HUES64 (cell line): ENCODE measurements around the gene ARHGEF18.

Experiments
- H3K27ac ChIP-seq: 2 replicates; pipeline ENCODE4 v1.7.0; 2013; ENCODE audit warnings: low read depth, low read length, inconsistent platforms
- H3K27me3 ChIP-seq: 2 replicates; pipeline ENCODE4 v1.6.1; 2013; ENCODE audit warnings: mild to moderate bottlenecking, low read length; ENCODE audit not compliant: insufficient read depth
- H3K36me3 ChIP-seq: 2 replicates; pipeline ENCODE4 v1.6.1; 2013; ENCODE audit warnings: mild to moderate bottlenecking, low read length; ENCODE audit not compliant: insufficient read depth
- H3K4me1 ChIP-seq: 2 replicates; pipeline ENCODE4 v1.6.1; 2013; ENCODE audit warnings: mild to moderate bottlenecking, low read length, moderate library complexity; ENCODE audit not compliant: insufficient read depth
- H3K4me3 ChIP-seq: 2 replicates; pipeline ENCODE4 v1.5.1; 2013; ENCODE audit warnings: mild to moderate bottlenecking, low read length, moderate library complexity
- H3K9ac ChIP-seq: 2 replicates; pipeline ENCODE4 v1.6.1; 2013; ENCODE audit warnings: mild to moderate bottlenecking, low read depth, low read length
- H3K9me3 ChIP-seq: 2 replicates; pipeline ENCODE4 v1.6.1; 2013; ENCODE audit warnings: low read depth, low read length; ENCODE audit not compliant: insufficient read depth
- WGBS: fragments of 150-250, 120-280 bp; methylation state at CpG from one replicate; pipeline ENCODE4 v1.1.7; 2013; ENCODE audit warnings: missing lambda C conversion rate; 5-methylcytosine and 5-hydroxymethylcytosine counted together

ARHGEF18 gene

DNA sequence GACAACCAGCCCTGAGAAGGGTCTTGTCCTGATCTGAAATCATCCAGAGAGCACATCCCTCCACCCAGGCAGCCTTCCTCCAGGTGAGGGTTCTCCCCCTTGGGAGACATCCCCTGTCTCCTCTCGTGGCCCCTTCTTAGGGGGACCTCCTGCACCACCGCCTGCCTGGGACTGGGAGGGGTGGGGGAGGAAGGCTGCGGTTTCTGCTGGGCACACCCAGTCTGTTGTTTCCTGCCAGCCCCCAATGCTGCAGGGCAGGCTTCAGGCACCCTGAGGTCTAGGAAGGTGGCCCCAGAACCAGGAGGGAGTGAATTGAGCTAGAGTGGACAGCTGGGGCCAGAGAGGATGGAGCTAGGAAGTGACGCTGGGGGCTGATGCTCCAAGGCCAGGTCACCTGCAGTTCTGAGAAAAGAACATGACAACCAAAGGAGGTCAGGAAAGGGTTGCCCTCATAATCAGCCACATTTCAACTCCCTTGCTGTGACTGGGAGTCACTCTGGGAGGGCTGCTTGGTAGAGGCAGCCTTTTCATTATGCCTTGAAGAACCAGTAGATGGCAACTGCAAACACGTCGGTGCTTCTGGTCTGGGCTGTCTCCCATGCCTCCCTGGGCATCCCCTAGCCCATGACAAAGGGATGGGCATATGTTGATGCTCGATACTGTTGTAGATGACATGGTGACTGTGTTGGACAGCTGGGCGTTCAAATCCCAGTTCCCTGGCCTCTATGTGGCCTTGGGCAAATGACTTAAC lies 1.4 kb downstream of the ARHGEF18 start:
- H3K36me3 ChIP-seq: no peaks in the 10 kb centered on the region
- WGBS: 83% methylated on average over 8 of the region's 8 CpGs
- no peak overlapping the region for H3K9ac ChIP-seq
- H3K4me1 ChIP-seq: no peaks in the 10 kb centered on the region
- no peak overlapping the region for H3K27ac ChIP-seq
- H3K27me3 ChIP-seq: no peaks in the 10 kb centered on the region
- H3K9me3 ChIP-seq: 0 out of 2 replicates have a peak, but pooled peaks cover 5% of the 10 kb centered on the region
- H3K4me3 ChIP-seq: no peak overlapping the region

DNA sequence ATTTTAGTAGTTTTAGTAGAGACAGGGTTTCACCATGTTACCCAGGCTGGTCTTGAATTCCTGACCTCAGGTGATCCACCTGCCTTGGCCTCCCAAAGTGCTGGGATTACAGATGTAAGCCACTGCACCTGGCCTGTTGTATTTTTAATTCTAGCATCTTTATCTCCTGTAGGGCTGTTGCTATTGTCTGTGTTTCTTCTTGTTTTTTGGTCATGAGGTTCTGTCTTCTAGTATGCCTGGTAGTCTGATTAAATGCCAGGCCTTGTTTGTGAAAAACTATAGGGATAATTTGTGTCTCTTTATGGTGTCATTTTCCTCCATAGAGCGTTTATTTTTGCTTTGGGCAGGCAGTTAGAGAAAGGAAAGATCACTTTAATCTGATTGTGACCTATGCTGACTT lies 3.1 kb downstream of the ARHGEF18 start:
- Histone ChIP-seq H3K36me3 (no peaks in the 10 kb centered on the region), H3K4me3 (no peak overlapping the region), H3K27me3 (no peaks in the 10 kb centered on the region), H3K27ac (no peak overlapping the region), H3K9me3 (0 out of 2 replicates have a peak, but pooled peaks cover 5% of the 10 kb centered on the region), H3K4me1 (no peaks in the 10 kb centered on the region), H3K9ac (no peak overlapping the region)
- WGBS: 72% methylated on average over 1 of the region's 1 CpG

DNA sequence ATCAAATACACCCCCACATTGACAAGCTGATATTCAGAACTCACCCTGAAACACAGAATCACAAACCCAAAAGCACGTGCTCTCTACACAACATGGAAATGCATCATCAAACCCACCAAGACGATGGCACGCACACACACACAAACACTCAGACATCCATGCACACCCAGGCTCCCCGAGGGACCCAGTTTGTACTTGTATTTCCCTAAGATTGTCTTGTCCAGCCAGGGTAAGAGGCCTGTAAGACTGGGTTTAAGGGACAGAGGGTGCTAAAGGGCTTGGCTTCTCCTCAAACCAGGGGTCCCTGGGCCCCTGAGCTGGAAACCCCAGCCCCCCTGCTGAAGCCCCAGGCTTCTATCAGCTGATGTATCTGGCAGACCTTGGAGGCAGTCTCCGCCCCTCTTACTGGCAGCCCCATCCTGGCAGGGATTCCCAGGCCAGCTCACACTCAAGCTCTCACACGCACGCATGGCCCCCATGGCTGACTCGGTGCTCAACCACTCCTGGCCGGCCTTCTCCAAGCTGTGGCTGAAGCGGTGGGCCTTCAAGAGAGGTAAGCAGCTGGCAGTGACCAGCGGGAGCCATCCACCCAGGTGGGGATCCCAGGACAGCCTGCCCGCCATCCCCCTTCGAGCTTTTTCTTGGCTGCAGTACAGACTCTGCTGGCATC lies 6.5 kb downstream of the ARHGEF18 start:
- Histone ChIP-seq H3K4me1 (no peaks in the 10 kb centered on the region), H3K36me3 (no peaks in the 10 kb centered on the region), H3K27me3 (no peaks in the 10 kb centered on the region), H3K4me3 (no peak overlapping the region), H3K27ac (no peak overlapping the region), H3K9ac (no peak overlapping the region), H3K9me3 (0 out of 2 replicates have a peak, but pooled peaks cover 5% of the 10 kb centered on the region)
- WGBS: 84% methylated on average over 13 of the region's 13 CpGs

DNA sequence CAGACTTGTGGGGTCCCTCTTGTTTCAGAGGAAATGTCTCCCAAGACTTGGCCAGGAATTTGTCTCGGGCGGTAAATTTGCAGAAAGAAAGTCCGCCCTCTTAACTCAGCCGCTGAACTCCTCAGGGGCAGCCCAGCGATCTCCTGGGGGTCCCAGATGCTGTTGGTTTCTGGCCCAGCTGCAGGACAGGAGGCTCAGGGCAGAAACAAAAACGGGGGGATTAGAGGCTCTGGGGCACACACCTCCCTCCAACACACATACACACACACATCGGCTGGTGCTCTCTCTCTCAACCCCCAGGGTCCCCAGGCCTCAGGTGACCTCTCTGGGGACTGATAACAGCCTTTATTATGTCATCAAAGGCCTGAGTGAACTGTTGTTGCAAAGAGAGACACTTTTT lies 7.1 kb downstream of the ARHGEF18 start:
- 86% methylated on average over 7 of the region's 7 CpGs for WGBS
- Histone ChIP-seq H3K27ac (no peak overlapping the region), H3K27me3 (no peaks in the 10 kb centered on the region), H3K4me1 (peaks cover 5% of the 10 kb centered on the region; the same call in 1 of the 2 replicates), H3K4me3 (no peak overlapping the region), H3K36me3 (no peaks in the 10 kb centered on the region), H3K9me3 (0 out of 2 replicates have a peak, but pooled peaks cover 5% of the 10 kb centered on the region), H3K9ac (no peak overlapping the region)

DNA sequence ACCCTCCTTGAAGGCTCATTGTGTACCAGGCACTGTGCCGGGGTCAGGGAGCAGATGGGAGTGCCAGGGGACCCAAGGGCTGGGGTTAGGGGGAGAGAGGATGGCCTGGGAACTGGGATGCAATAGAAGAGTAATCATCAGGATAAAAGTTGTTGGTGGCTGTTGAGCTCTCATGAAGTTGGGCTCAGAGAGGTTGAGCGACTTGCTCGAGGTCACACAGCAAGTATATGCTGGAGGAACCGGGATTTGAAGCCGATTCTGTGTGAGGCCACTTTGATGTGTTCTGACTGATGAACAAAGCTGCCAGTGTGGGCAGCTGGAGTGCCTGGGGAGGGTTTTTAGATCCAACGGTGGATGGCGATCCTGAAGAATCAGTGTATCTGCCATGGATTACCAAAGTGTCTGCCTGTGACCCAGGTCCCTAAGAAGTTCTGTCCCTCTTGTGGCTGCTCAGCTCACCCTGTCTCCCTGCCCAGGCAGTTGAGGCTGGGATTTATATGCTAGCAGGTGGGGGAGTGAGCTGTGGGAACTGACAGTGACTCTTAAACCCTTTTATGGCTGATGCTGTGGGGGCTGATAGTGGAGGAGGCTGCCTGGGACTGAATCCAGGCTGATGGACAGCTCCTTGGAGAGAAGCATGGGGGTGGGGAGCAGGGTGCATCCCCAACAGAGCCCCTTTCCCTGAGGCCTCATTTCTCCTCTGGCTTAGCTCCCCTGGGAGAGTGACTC lies 8.3 kb downstream of the ARHGEF18 start:
- peaks cover 6% of the 10 kb centered on the region; the same call in 1 of the 2 replicates for H3K4me1 ChIP-seq
- H3K36me3 ChIP-seq: no peaks in the 10 kb centered on the region
- H3K9me3 ChIP-seq: 0 out of 2 replicates have a peak, but pooled peaks cover 2% of the 10 kb centered on the region
- no peak overlapping the region for H3K4me3 ChIP-seq
- no peaks in the 10 kb centered on the region for H3K27me3 ChIP-seq
- no peak overlapping the region for H3K9ac ChIP-seq
- H3K27ac ChIP-seq: no peak overlapping the region
- 91% methylated on average over 7 of the region's 7 CpGs for WGBS

DNA sequence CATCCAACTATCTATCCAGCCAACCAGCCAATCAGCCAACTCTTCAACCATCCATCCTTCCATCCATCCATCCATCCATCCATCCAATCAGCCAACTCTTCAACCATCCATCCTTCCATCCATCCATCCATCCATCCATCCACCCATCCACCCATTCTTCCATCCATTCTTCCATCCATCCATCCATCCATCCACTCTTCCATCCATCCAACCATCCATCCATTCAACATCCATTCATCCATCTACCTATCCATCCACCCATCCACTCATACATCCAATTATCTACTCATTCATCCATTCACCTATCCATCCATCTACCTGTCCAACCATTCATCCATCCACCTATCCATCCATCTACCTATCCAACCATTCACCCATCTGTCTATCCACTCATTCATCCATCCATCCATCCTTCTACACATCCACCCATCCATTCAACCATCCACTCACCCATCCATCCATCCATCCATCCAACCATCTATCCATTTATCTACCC lies 9.4 kb downstream of the ARHGEF18 start:
- no peaks in the 10 kb centered on the region for H3K36me3 ChIP-seq
- peaks cover 6% of the 10 kb centered on the region; the same call in 1 of the 2 replicates for H3K4me1 ChIP-seq
- H3K27me3 ChIP-seq: peaks cover 6% of the 10 kb centered on the region; the same call in 1 of the 2 replicates
- no peak overlapping the region for H3K9ac ChIP-seq
- H3K9me3 ChIP-seq: no peaks in the 10 kb centered on the region
- H3K4me3 ChIP-seq: no peak overlapping the region
- H3K27ac ChIP-seq: no peak overlapping the region

DNA sequence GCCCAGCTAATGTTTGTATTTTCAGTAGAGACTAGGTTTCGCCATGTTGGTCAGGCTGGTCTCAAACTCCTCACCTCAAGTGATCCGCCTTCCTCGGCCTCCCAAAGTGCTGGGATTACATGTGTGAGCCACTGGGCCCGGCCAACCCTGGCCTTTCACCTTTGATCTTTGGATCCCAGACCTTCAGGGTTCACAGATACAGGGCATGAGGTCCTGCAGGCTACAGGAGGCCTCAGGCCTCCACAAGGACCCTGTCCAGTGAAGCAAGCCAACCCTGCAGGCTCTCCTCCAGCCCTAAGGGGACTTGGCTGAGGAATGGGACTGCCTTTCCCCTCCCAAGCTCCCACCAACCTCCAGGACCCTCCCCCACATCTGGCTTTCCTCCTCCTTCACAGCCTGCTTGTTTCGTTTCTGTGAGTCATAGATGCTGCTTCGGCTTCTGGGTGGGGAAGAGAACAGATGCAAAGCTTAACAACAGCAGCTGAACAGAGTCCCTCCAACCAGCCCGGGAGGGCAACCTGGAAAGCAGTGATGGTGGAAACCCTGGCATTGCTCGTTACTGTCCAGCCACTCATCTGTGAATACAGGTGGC lies 11.8 kb downstream of the ARHGEF18 start:
- Histone ChIP-seq H3K27ac (no peak overlapping the region), H3K27me3 (peaks cover 12% of the 10 kb centered on the region), H3K4me3 (no peak overlapping the region), H3K9ac (no peak overlapping the region), H3K4me1 (peaks cover 6% of the 10 kb centered on the region; the same call in 1 of the 2 replicates), H3K36me3 (no peaks in the 10 kb centered on the region), H3K9me3 (no peaks in the 10 kb centered on the region)
- 77% methylated on average over 8 of the region's 8 CpGs for WGBS

DNA sequence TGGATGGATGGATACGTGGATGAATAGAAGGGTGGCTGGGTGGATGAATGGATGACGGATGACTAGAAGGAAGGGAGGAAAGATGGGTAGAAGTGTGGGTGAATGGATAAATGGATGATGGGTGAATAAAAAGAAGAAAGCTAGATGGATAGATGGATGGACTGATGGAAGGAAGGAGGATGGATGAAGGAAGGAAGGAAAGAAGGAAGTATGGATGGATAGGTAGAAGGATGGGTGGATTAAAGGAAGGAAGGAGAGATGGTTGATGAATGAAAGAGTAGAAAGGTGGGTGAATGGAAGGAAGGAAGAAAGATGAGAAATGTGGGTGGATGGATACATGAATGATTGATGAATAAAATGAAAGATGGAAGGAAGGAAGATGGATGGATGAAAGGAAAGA lies 14.5 kb downstream of the ARHGEF18 start:
- Histone ChIP-seq H3K4me3 (no peak overlapping the region), H3K9ac (no peak overlapping the region), H3K36me3 (no peaks in the 10 kb centered on the region), H3K4me1 (peaks cover 6% of the 10 kb centered on the region; the same call in 1 of the 2 replicates), H3K27me3 (peaks cover 12% of the 10 kb centered on the region), H3K9me3 (no peaks in the 10 kb centered on the region), H3K27ac (no peak overlapping the region)
- WGBS: 84% methylated on average over 2 of the region's 2 CpGs

DNA sequence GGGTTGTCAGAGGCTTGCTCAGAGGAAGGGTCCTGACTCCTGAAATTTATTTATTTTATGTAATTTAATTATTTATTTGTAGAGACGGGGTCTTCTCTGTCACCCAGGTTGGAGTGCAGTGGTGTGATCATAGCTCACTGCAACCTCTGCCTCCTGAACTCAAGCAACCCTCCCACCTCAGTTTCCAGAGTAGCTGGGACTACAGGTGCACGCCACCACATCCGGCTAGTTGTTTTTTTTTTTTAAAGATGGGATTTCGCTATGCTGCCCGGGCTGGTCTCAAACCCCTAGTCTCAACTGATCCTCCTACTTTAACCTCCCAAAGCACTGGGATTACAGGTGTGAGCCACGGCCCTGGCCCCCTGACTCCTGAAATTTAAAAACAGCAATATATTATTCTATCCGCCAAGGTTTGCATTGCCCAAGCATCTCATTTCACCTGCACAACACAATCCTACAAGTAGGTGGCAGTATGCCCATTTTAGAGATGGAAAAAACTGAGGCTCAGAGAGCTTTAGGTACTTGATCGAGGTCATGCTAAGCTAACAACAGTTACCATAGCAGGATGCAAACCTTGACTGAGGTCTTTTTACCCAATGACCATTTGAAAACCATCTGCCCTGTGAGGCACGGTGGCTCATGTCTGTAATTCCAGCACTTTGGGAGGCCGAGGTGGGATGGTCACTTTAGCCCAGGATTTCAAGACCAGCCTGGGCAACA lies 18.1 kb downstream of the ARHGEF18 start:
- H3K36me3 ChIP-seq: no peaks in the 10 kb centered on the region
- H3K4me3 ChIP-seq: no peak overlapping the region
- H3K4me1 ChIP-seq: no peaks in the 10 kb centered on the region
- H3K9ac ChIP-seq: no peak overlapping the region
- peaks cover 12% of the 10 kb centered on the region for H3K27me3 ChIP-seq
- H3K9me3 ChIP-seq: no peaks in the 10 kb centered on the region
- H3K27ac ChIP-seq: no peak overlapping the region
- WGBS: 79% methylated on average over 10 of the region's 10 CpGs

DNA sequence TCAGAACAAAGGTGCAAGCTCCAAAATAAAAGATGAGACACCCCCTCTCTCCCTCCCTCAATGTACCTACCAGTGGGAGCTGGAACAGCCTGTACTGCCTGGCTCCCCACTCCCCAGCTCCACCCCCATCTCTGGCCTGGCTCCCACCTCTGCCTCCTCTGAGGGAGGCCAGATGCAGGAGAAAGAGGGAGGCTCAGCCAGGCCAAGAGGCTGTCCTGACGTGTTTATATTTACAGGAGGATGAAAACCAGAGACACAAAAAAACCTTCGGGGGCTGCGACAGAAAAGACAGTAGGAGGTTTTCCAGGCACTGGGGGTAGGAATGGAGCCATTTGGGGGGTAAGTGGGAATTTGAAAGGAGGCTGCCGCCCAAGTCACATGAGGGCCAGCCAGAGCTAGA lies 19.7 kb downstream of the ARHGEF18 start:
- WGBS: 75% methylated on average over 4 of the region's 4 CpGs
- no peaks in the 10 kb centered on the region for H3K36me3 ChIP-seq
- H3K4me3 ChIP-seq: no peak overlapping the region
- no peak overlapping the region; the same call in 1 of the 2 replicates for H3K9ac ChIP-seq
- peaks cover 3% of the 10 kb centered on the region for H3K27me3 ChIP-seq
- H3K4me1 ChIP-seq: no peaks in the 10 kb centered on the region
- H3K9me3 ChIP-seq: no peaks in the 10 kb centered on the region
- H3K27ac ChIP-seq: no peak overlapping the region
